Tibial nerve (tissue), 4 donors: ENCODE data around the gene TTC7B. TPM values are rescaled to one million over a fixed set of nuclear protein-coding genes. Genes with fewer than 3 reads are reported as not detected.
"Not testable (repeated sequence)": the region's sequence is repeated elsewhere in the genome, so short reads cannot be mapped to it uniquely, and the experiment has no call there.

Source experiments
- DNase-seq, 2 donors: peaks; one replicate each; pipeline ENCODE4 v3.0.0-alpha.2; 2019; ENCODE audit warnings: low spot score in 2 of 2
- H3K27ac ChIP-seq, 4 donors: fragments of 200-600 bp; sonication (generic) in 3 of 4; one replicate each; pipeline ENCODE4 v1.5.1; 2017 to 2019; ENCODE audit warnings: mild to moderate bottlenecking in 1 of 4
- H3K27me3 ChIP-seq, 2 donors: fragments of 200-600 bp; sonication (generic) in 1 of 2; one replicate each; pipeline versions ENCODE4 v1.5.1 to v1.6.0; 2017 to 2019
- H3K36me3 ChIP-seq, 3 donors: fragments of 200-600 bp; sonication (generic); one replicate each; pipeline ENCODE4 v1.5.1; 2018 to 2019
- H3K4me1 ChIP-seq, 4 donors: fragments of 200-600 bp; sonication (generic) in 3 of 4; one replicate each; pipeline ENCODE4 v1.5.1; 2017 to 2019
- H3K4me3 ChIP-seq, 4 donors: fragments of 200-600 bp; sonication (generic) in 3 of 4; one replicate each; pipeline ENCODE4 v1.5.1; 2017 to 2019; ENCODE audit warnings: mild to moderate bottlenecking in 1 of 4, moderate library complexity in 1 of 4
- H3K9me3 ChIP-seq, 4 donors: fragments of 200-600 bp; sonication (generic) in 3 of 4; one replicate each; pipeline ENCODE4 v1.5.1; 2017 to 2019
- EP300 ChIP-seq, 2 donors: sonication (generic); formaldehyde crosslinking; IDR thresholded peaks; one replicate each; pipeline ENCODE4 v1.6.1; 2017; ENCODE audit warnings: antibody characterized with exemption in 2 of 2, mild to moderate bottlenecking in 1 of 2
- POLR2A ChIP-seq, 2 donors: fragments of 450-650 bp; IDR thresholded peaks; one replicate each; pipeline ENCODE4 v1.6.1; 2017; ENCODE audit warnings: antibody characterized with exemption in 2 of 2, mild to moderate bottlenecking in 2 of 2, moderate library complexity in 2 of 2
- WGBS, 2 donors: methylation state at CpG; one replicate each; pipeline ENCODE4 v1.1.5; 2018; 5-methylcytosine and 5-hydroxymethylcytosine counted together
- total RNA-seq, 4 donors: library from RNA; depleted of rRNA; stranded (reverse); fragments of >200 nt; gene quantifications; one replicate each; pipeline ENCODE4 v1.1.0, GENCODE V29; 2016
- TF ChIP-seq, protein P1 (sequence below), 5 experiments: fragments of 200-600 bp in 3 of 5; fragments of 450-650 bp in 2 of 5; sonication (generic) in 3 of 5; IDR thresholded peaks; one replicate each; pipeline ENCODE4 v1.5.1; 2016 to 2019; ENCODE audit warnings: antibody characterized with exemption in 5 of 5, mild to moderate bottlenecking in 3 of 5, moderate library complexity in 2 of 5

The TTC7B gene
- total RNA-seq, 4 donors from 2014 or later = 25.9 to 44.1 (median 34.4) TPM

DNA sequence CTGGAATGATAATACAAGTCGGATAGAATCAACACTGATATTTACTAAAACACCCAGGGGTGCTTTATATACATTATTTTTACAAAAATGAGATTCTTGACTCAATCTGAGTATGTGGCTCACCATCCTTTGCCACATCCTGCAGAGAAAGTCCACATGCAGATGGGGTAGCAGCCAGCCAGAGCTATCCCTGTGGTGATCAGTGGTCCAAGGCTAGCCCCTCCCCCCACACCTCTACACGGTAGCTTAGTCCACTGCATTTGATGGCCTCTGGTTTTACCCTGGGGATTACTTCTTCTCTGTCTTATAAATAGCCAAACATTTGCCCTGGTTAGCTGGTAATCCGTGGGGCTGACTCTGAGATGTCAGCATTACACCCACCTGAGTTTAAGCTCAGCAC is 28.1 kb upstream of the TTC7B start:
- no peak overlapping the region for H3K4me3 ChIP-seq
- H3K4me1 ChIP-seq = peaks cover 0 to 6% (median 0%) of the 10 kb centered on the region in 4 donors
- 78 to 85% methylated on average over 3 of the region's 3 CpGs for WGBS, 2 donors
- no peaks in the 10 kb centered on the region for H3K9me3 ChIP-seq
- no peaks in the 10 kb centered on the region for H3K36me3 ChIP-seq
- no peak overlapping the region for H3K27ac ChIP-seq
- TF ChIP-seq POLR2A (IDR thresholded peaks at IDR 0.05) = no peak
- TF ChIP-seq, protein P1, sequence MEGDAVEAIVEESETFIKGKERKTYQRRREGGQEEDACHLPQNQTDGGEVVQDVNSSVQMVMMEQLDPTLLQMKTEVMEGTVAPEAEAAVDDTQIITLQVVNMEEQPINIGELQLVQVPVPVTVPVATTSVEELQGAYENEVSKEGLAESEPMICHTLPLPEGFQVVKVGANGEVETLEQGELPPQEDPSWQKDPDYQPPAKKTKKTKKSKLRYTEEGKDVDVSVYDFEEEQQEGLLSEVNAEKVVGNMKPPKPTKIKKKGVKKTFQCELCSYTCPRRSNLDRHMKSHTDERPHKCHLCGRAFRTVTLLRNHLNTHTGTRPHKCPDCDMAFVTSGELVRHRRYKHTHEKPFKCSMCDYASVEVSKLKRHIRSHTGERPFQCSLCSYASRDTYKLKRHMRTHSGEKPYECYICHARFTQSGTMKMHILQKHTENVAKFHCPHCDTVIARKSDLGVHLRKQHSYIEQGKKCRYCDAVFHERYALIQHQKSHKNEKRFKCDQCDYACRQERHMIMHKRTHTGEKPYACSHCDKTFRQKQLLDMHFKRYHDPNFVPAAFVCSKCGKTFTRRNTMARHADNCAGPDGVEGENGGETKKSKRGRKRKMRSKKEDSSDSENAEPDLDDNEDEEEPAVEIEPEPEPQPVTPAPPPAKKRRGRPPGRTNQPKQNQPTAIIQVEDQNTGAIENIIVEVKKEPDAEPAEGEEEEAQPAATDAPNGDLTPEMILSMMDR (IDR thresholded peaks at IDR 0.05) = no peak
- TF ChIP-seq EP300 (IDR thresholded peaks at IDR 0.05) = no peak
- DNase-seq = no peak
- H3K27me3 ChIP-seq = no peaks in the 10 kb centered on the region

DNA sequence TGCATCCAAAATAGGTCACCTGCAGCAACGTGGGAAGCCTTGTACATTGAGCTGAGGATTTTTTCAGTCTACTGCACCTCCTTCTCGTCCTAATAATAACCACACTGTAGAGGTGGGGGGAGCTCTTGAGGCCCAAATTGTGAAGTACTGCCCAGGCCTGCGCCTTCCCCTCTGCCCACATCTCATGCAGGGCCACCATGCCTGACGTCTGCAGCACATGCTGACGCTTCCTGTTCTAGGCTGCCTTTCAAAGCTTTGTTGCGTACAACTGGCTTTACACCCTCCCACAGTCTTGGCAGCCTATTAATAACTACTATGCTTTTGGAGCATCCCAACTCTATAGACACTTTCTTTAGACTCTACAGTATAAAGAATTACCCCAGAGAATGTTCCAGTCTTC is 26.5 kb upstream of the TTC7B start:
- Histone ChIP-seq H3K9me3 (no peaks in the 10 kb centered on the region), H3K27me3 (no peaks in the 10 kb centered on the region), H3K27ac (no peak overlapping the region), H3K36me3 (no peaks in the 10 kb centered on the region), H3K4me3 (no peak overlapping the region), H3K4me1 (peaks cover 0 to 12% (median 4%) of the 10 kb centered on the region in 4 donors)
- no peak for TF ChIP-seq POLR2A (IDR thresholded peaks at IDR 0.05)
- no peak for TF ChIP-seq EP300 (IDR thresholded peaks at IDR 0.05)
- TF ChIP-seq, protein P1 (IDR thresholded peaks at IDR 0.05) = no peak
- 50 to 52% methylated on average over 6 of the region's 6 CpGs for WGBS, 2 donors
- DNase-seq = no peak

GRCh38 chr14:90840667-90841066 is 24.4 kb upstream of the TTC7B start:
- not testable (repeated sequence) for H3K27me3 ChIP-seq, H3K4me3 ChIP-seq, DNase-seq, H3K9me3 ChIP-seq, H3K36me3 ChIP-seq, H3K27ac ChIP-seq
- 95 to 96% methylated on average over 4 of the region's 4 CpGs for WGBS, 2 donors
- H3K4me1 ChIP-seq = peaks cover 0 to 12% (median 4%) of the 10 kb centered on the region in 4 donors

DNA sequence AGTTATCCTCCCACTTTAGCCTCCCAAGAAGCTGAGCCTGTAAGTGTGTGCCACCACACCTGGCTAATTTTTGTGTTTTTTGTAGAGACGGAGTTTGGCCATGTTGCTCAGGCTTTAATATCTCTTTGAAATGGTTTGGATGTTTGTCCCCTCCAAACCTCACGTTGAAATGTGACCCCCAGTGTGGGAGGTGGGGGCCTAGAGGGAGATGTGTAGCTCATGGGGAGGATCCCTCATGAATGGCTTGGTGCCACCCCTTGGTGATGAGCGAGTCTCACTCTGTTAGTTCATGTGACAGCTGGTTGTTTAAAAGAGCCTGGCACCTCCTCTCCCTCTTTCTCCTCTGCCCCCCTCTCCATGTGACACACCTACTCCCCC is 23.6 kb upstream of the TTC7B start:
- no peak overlapping the region for H3K4me3 ChIP-seq
- H3K27me3 ChIP-seq = no peaks in the 10 kb centered on the region
- H3K4me1 ChIP-seq = peaks cover 0 to 12% (median 4%) of the 10 kb centered on the region in 4 donors
- TF ChIP-seq, protein P1 (IDR thresholded peaks at IDR 0.05) = no peak
- TF ChIP-seq POLR2A (IDR thresholded peaks at IDR 0.05) (no peak), EP300 (IDR thresholded peaks at IDR 0.05) (no peak)
- H3K27ac ChIP-seq = peak overlapping the region in 2 of 4 donors; percentile 71 to 81
- no peaks in the 10 kb centered on the region for H3K9me3 ChIP-seq
- no peak for DNase-seq
- H3K36me3 ChIP-seq = no peaks in the 10 kb centered on the region
- 86 to 88% methylated on average over 3 of the region's 3 CpGs for WGBS, 2 donors

- H3K9me3 ChIP-seq = no peaks in the 10 kb centered on the region
- peaks cover 0 to 12% (median 4%) of the 10 kb centered on the region in 4 donors for H3K4me1 ChIP-seq
- WGBS, 2 donors = 29 to 37% methylated on average over 10 of the region's 10 CpGs
- DNase-seq = peak; percentile 40 to 43
- H3K27me3 ChIP-seq = no peaks in the 10 kb centered on the region
- peak overlapping the region; percentile 30 to 81 (median 60) for H3K27ac ChIP-seq
- peak; percentile 8 to 41 for TF ChIP-seq EP300 (IDR thresholded peaks at IDR 0.05)
- TF ChIP-seq, protein P1 (IDR thresholded peaks at IDR 0.05) = no peak
- H3K4me3 ChIP-seq = peak overlapping the region in 1 of 4 donors; percentile 31
- H3K36me3 ChIP-seq = no peaks in the 10 kb centered on the region
Observed at GRCh38 chr14:90839024-90839888, 23.0 kb upstream of the TTC7B start.

DNA sequence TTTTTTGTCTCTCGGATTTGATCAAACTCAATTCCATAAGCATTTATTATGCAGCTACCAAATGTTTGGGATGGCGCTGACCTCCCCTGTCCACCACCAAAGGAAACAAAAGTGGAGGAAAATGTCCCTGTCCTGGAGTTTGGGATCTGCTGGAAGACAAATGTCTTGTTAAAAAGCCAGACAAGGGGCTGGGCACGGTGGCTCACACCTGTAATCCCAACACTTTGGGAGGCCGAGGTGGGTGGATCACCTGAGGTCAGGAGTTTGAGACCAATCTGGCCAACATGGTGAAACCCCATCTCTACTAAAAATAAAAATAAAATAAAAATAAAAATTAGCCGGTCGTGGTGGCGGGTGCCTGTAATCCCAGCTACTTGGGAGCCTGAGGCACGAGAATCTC is 22.3 kb upstream of the TTC7B start:
- H3K27me3 ChIP-seq, H3K9me3 ChIP-seq, DNase-seq, H3K4me3 ChIP-seq, H3K36me3 ChIP-seq: not testable (repeated sequence)
- Histone ChIP-seq H3K27ac (peak overlapping the region in 2 of 4 donors; percentile 71 to 81), H3K4me1 (peaks cover 0 to 12% (median 4%) of the 10 kb centered on the region in 4 donors)
- WGBS, 2 donors = 85 to 90% methylated on average over 8 of the region's 8 CpGs
